Measurements from ENCODE around the gene SYK.

The SYK gene

GRCh38 chr9:90906316-90907055 is 104.9 kb downstream of the SYK start:
- DNase-seq (ENCODE audit: low spot score) = no peak

DNA sequence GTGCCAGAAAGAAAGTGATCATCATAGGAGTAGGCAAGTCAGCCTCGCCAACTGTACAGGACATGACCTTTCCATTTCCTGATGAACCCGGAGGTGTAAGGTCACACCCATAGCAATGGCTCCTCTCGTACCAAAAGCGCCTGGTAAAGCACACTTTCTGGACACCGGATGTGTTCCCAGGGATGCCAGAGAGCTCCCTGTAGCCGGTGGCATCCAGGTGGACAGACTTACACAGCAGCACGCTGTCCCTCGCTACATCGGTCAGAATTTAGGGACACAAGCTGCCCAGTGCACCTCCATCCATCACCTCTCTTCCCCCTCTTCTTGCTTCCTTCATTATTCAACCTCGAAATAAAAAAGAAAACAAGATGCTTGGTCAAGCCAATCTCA is 105.4 kb downstream of the SYK start:
- no peak for DNase-seq (ENCODE audit: low spot score)

- no peak for DNase-seq (ENCODE audit: low spot score)
Measured at GRCh38 chr9:90907790-90908189, 106.2 kb downstream of the SYK start.

- no peak for DNase-seq (ENCODE audit: low spot score)
Measured at GRCh38 chr9:90909225-90909624, 107.6 kb downstream of the SYK start.

- no peak for DNase-seq (ENCODE audit: low spot score)
Measured at GRCh38 chr9:90909747-90910283, 108.2 kb downstream of the SYK start.

- no peak for DNase-seq (ENCODE audit: low spot score)
Measured at GRCh38 chr9:90914196-90914595, 112.6 kb downstream of the SYK start.

DNA sequence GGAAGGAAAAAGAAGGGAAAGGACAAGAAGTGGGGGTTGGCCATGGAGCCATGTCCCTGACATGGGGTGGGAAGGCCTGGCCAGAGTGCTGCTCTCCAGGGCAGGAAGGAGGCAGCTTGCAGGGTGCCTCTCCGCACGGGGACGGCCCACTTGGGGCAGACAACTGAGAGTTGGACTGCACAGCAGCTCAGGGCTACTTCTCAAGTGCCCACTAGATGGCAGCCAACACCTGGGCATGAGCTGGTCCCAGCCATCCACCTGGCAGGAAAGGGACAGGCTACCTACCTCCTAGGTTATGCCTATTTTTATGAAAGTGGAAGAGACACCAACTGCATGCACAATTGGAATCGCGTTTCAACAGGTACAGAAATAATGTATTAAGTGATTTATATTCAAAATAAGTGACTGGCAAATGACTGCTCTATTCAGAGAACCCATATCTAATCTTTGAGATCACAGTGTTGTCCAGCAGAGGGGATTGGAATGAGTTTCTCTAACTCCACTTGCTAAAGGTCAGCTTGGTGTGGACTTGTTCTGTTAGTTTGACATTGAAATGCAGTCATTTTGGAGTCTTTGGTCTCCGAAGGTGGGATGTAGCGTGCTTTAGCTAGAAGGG is 113.4 kb downstream of the SYK start:
- DNase-seq (ENCODE audit: low spot score) = peak; percentile 87

DNA sequence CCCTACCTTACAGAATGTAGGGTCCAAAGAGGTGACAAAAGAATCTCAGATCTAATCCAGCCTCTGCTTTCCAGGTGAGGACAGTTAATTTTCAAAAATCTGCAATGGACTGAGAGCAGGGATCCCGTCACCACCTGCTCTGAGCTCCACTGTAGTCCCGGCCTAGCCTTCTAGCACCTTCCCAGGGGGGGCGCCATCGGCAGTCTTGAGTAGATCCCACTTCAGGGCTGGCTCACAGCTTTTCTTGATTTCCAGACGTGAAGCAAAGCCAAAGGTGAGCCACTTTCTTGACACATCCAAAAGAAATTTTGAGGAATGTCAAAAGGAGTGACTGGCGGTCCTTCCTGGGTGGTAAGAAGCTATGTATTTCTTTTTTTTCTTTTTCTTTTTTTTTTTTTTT is 114.1 kb downstream of the SYK start:
- peak; percentile 30 for DNase-seq (ENCODE audit: low spot score)

DNA sequence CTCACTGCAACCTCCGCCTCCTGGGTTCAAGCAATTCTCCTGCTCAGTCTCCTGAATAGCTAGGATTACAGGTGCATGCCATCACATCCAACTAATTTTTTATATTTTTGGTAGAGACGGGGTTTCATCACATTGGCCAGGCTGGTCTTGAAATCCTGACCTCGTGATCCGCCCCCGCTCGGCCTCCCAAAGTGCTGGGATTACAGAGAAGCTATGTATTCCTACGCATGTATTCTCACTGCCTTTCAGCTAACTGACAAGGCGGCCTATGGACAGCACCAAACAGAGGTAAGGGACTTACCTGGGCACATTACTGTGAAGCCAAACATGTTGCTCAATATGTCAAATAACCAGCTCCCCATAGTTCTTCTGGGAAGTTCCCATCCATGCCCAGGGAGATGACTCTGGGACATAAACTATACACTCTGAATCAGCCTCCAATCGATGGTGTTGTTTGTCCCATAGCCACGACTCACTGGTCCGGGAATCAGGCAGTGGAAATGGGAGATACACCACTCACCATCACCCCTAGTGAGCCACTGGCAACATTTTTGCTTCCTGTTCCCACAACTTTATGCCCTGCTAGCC is 114.6 kb downstream of the SYK start:
- no peak for DNase-seq (ENCODE audit: low spot score)

DNA sequence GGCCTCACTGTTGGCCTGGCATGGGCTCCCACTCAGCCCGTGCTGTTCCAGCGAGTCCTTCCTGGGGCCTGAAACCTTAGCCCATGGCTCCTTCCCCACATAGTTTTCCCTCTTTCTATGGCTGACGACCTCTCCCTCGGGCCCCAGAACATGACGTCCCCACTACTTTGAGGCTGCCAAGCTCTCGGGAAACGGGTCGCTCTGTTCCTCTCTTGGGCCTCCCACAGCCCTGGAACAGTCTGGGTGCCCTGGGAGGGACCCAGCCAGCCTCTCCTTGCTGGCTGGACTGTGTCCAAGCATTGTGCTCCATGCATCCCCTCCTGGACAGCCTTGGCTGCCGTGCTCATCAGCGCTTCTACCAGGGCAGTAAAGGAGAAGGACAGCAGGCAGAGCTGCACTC is 118.3 kb downstream of the SYK start:
- no peak for DNase-seq (ENCODE audit: low spot score)

DNA sequence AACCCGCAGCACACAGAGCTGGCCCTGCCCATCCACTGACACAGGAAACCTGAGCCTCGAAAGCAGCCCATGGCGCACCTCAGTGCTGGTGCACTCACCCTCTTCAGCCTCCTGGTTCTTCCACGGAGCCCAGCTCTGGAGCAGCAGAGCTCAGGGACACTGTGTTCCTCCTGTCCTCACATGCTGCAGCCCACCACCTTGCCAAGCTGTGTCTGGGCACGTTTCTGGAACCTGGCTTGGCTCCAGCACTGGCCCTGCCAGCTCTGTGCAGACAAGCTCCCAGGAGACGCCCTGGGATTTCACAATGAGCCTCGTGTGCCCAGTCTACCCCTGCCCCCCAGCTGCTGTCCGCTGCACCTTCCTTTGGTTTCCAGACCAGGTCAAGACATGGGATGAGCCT is 119.5 kb downstream of the SYK start:
- DNase-seq (ENCODE audit: low spot score) = no peak

DNA sequence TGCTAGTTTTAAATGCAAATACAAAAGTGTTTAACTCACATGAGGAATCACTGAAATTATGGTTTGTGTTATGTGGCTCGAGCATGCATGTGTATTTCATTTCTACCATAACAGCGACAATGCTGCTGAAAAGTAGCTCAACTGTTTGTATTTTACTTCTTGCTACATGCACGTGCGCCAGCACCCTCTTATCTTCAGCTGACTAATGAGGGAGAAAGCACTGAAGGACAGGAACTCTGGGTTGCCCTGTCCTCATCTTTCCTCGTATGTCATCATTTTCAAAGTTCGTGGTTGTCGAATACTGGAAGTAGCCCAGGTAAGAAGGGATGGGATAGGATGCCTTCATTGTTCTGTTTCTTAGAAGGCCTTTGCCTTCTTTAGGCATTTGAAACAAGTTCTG is 120.3 kb downstream of the SYK start:
- DNase-seq (ENCODE audit: low spot score) = no peak

- DNase-seq (ENCODE audit: low spot score) = no peak
Measured at GRCh38 chr9:90925581-90926257, 124.1 kb downstream of the SYK start.

- no peak for DNase-seq (ENCODE audit: low spot score)
Measured at GRCh38 chr9:90926936-90927335, 125.3 kb downstream of the SYK start.

DNA sequence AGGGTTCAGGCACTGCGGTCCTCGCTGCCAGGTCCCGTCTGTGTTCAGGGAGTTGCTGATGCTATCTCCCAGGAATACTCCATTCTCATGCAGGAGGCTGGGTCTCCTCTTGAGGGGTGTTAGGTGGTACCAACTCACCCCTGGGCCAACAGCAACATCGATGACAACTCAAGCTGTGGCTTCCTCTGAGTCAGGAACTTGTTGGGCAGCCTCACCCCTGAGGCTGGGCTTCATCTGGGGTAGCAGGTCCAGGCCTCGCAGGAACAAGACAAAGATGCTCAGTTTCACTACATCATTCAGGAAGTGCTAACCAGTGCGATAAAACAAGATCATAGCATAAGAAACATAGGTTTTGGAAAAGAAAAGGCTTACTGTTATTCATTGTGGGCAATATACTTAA is 125.9 kb downstream of the SYK start:
- no peak for DNase-seq (ENCODE audit: low spot score)

GRCh38 chr9:90929626-90930025 is 128.0 kb downstream of the SYK start:
- DNase-seq (ENCODE audit: low spot score) = no peak

GRCh38 chr9:90933468-90933867 is 131.8 kb downstream of the SYK start:
- no peak for DNase-seq (ENCODE audit: low spot score)

- DNase-seq (ENCODE audit: low spot score) = no peak
Measured at GRCh38 chr9:90939351-90939750, 137.7 kb downstream of the SYK start.

DNA sequence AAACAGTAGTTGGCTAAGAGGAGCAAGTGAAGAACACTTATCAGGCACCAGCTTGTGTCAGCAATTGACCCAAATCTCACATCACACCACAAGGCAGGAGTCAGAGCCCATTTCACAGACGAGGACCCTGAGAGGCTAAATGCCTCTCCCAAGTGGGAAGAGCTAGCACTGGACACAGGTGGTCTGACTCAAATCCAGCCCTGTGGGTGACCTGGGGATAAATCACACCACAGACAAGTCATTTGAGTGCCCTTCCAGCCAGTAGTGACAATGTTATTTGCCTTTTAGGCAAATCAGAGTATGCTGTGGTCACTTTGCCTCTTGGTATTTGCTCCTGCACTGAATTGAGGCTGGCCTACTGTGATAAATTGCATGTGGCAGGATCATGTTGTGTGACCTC is 138.7 kb downstream of the SYK start:
- no peak for DNase-seq (ENCODE audit: low spot score)

DNA sequence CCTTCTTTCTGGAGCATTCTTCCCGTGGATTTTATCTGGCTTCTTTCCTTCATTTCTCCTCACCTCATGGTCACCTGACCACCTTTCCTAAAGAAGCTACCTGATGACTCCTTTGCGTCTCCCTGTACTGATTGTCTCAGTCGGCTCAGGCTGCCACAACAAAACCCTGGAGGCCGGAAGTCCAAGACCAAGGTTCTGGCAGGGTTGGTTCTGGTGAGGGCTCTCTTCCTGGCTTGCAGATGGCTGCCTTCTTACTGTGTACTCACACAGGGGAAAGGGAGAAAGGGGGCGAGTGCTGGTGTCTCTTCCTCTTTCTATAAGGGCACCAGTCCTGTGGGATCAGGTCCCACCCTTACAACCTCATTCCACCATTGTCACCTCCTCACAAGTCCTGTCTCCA is 140.0 kb downstream of the SYK start:
- no peak for DNase-seq (ENCODE audit: low spot score)

DNA sequence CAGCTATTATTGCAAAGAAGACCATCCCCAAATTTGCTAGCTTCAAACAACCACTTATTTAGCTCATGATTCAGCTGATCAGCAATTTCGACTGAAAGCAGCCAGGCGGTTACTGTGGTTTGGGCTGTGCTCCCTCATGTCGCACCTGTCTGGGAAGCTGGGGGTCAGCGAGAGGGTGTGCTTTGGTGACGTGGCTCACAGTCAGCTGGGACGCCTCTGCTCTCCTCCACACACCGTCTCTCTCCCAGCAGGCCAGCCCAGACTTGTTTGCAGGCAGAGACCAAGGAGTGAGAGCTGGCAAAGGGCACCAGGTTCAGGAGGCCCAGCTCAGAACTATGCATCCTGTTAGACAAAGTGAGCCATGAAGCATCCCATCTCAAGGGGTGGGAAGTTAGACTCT is 140.9 kb downstream of the SYK start:
- no peak for DNase-seq (ENCODE audit: low spot score)

DNA sequence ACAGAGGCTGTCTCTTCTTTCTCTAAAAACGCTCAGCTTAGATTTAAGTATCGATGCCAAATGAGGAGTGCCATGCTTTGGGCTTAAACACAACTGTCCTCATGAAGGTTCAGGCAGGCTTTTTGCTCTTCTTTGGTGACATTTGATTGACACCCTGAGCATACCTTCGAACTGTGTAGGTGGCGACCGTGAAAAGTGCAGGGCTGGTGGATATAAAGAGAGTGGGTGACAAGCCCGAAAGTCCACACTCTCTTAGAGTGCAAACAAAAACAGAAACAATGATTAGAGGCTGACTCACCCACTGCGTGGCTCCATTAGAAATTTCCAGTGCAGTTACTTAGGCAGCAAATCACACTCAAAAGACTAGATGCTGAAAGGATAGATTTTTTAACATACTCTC is 141.7 kb downstream of the SYK start:
- DNase-seq (ENCODE audit: low spot score) = no peak

DNA sequence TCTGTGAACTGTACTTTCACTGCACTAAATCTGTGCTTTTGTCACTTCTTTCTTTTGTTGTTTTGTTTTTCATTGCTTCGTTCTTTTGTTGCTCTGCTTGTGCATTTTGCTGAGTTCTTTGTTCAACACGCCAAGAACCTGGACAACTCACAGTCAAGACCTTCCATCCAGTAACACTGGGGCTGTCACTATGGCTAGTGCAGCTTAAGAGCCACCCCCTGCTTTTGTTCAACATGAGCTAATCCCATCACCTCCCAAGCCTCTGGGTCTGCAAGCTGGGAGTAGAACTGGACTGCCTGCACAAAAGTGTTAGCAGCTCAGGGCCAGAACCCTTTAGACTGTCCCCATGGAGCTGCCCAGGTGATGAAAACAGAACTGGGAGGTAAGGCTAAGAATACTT is 143.7 kb downstream of the SYK start:
- no peak for DNase-seq (ENCODE audit: low spot score)
